ENCODE results near the gene POLR1D.

DNA sequence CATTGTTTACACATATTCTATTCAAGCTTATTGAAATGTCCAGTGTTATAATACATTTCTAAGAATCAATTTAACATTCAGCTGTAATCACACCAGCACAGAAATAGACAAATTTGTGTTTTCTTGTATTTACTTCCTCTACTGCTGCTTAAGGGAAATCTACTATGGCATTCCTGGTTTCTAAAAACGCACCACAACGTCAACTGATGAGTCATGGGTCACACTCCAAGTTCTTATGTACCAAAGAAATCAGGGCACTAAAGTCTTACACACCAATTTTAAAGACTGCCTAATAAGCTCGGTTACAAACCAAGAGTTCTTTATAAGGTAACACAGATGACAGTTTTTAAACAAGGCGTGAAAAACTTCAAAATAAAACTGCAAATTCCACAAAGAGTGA is 14.6 kb upstream of the POLR1D start:
- TF ChIP-seq, protein P1, sequence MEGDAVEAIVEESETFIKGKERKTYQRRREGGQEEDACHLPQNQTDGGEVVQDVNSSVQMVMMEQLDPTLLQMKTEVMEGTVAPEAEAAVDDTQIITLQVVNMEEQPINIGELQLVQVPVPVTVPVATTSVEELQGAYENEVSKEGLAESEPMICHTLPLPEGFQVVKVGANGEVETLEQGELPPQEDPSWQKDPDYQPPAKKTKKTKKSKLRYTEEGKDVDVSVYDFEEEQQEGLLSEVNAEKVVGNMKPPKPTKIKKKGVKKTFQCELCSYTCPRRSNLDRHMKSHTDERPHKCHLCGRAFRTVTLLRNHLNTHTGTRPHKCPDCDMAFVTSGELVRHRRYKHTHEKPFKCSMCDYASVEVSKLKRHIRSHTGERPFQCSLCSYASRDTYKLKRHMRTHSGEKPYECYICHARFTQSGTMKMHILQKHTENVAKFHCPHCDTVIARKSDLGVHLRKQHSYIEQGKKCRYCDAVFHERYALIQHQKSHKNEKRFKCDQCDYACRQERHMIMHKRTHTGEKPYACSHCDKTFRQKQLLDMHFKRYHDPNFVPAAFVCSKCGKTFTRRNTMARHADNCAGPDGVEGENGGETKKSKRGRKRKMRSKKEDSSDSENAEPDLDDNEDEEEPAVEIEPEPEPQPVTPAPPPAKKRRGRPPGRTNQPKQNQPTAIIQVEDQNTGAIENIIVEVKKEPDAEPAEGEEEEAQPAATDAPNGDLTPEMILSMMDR (IDR thresholded peaks at IDR 0.05), result no peak
- no peak for TF ChIP-seq ZFX (IDR thresholded peaks at IDR 0.05; ENCODE audit: borderline replicate concordance)
